SU-DHL-6 (cell line): ENCODE measurements around the gene SNRNP27.
A peak's percentile ranks its signal among the peaks of the same experiment; 100 is the strongest.

Experiments used
- H2AFZ ChIP-seq: fragments of 200-600 bp; sonication (generic); 2 replicates; pipeline ENCODE4 v1.6.1; 2014; ENCODE audit warnings: low read depth, mild to moderate bottlenecking, moderate library complexity, mixed read lengths, antibody characterized with exemption, low read length; ENCODE audit not compliant: severe bottlenecking
- H3F3A ChIP-seq: fragments of 200-600 bp; shearing (Covaris generic); 2 replicates; pipeline ENCODE4 v1.6.0; 2016; ENCODE audit warnings: antibody characterized with exemption, mild to moderate bottlenecking; ENCODE audit not compliant: insufficient read depth
- H3K27ac ChIP-seq: fragments of 200-600 bp; sonication (generic); 2 replicates; pipeline ENCODE4 v1.5.1; 2016; ENCODE audit warnings: low read depth, mild to moderate bottlenecking, low read length, moderate library complexity, mixed read lengths
- H3K27me3 ChIP-seq: fragments of 200-600 bp; sonication (generic), shearing (Covaris generic); 2 replicates; pipeline ENCODE4 v1.6.0; 2014; ENCODE audit warnings: mild to moderate bottlenecking, low read length
- H3K36me3 ChIP-seq: fragments of 200-600 bp; sonication (generic); 2 replicates; pipeline ENCODE4 v1.6.1; 2014; ENCODE audit warnings: mild to moderate bottlenecking, low read length, mixed read lengths
- H3K4me2 ChIP-seq: fragments of 300-600, 200-600 bp; shearing (Covaris generic), sonication (generic); 2 replicates; pipeline ENCODE4 v1.6.0; 2014; ENCODE audit warnings: low read length, low read depth, mild to moderate bottlenecking; ENCODE audit not compliant: poor library complexity, severe bottlenecking
- H3K4me3 ChIP-seq: fragments of 200-600 bp; sonication (generic); 2 replicates; pipeline ENCODE4 v1.5.1; 2014; ENCODE audit warnings: antibody characterized with exemption, low read length, mild to moderate bottlenecking, mixed read lengths; ENCODE audit not compliant: insufficient read depth, poor library complexity, severe bottlenecking
- H3K79me2 ChIP-seq: fragments of 200-600 bp; sonication (generic); 2 replicates; pipeline ENCODE4 v1.6.1; 2014; ENCODE audit warnings: mild to moderate bottlenecking, low read length, moderate library complexity; ENCODE audit not compliant: insufficient read depth
- H3K9ac ChIP-seq: fragments of 200-600 bp; sonication (generic); 2 replicates; pipeline ENCODE4 v1.7.0; 2014; ENCODE audit warnings: mild to moderate bottlenecking, low read length
- H3K9me2 ChIP-seq: fragments of 200-600 bp; sonication (generic); replicated peaks from 2 replicates; pipeline ENCODE4 v1.6.1; 2014; ENCODE audit warnings: low read length; ENCODE audit not compliant: insufficient read depth
- H3K9me3 ChIP-seq: fragments of 200-600 bp; sonication (generic); 2 replicates; pipeline ENCODE4 v1.6.1; 2014; ENCODE audit warnings: low read length, mixed read lengths; ENCODE audit not compliant: insufficient read depth
- H4K20me1 ChIP-seq: fragments of 200-600 bp; sonication (generic); 2 replicates; pipeline ENCODE4 v1.6.1; 2014; ENCODE audit warnings: low read depth, mild to moderate bottlenecking, antibody characterized with exemption, low read length, moderate library complexity, mixed read lengths
- EZH2phosphoT487 ChIP-seq: fragments of 200-600 bp; sonication (generic), shearing (Covaris generic); conservative IDR thresholded peaks from 2 replicates; pipeline ENCODE4 v1.6.1; 2018; ENCODE audit warnings: mild to moderate bottlenecking, antibody characterized with exemption, low read length, moderate library complexity, mixed read lengths
- TF ChIP-seq, protein P1 (sequence below): fragments of 200-600 bp; sonication (generic); IDR thresholded peaks from one replicate; pipeline ENCODE4 v1.5.1; 2017; ENCODE audit warnings: antibody characterized with exemption, mild to moderate bottlenecking, low read length, moderate library complexity; ENCODE audit not compliant: insufficient read depth, poor library complexity, severe bottlenecking

Gene SNRNP27

DNA sequence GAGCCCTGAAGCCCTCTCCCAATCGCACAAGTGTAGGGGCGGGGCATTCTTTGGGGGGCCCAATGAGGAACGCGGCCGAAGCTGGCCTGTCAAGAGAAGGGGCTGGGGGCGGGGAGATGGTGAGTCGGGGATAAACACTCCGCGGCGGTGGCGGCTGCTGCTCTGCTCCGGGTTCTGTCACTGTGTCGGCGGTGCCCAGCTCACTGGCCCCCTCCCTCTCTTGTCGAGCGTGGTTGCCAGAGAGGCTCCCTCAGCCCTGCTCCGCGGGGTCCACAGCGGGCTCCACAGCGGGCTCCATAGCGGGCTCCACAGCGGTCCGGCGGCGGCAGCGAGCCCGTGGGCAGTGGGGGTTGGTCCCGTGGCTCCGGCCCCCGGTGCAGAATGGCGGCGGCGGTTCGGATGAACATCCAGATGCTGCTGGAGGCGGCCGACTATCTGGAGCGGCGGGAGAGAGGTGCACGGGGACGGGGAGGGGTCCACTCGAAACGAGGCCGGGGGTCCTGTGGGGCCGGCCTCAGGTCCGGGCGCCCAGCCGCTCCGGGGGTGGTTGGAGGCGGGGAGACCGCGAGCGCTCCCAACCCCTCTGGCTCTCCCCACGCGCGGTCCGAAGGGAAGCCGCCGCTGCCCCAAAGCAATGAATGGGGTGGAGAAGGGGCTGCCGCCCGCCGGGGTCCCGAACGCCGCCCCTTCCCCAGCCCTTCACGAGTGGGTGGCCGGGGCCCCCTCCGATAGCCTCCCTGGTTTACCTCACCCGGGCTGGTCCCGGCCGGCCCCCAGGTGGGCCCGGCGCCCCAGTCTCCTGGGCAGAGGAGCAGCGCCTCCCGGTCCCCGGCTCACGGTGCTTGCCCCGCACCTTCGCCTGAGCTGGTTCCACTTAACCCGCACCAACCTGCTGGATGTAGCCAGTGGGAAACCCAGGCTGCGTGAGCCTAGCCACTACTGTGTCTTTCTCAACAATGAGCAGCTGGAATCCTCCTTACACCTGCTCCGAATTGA is 21.5 kb downstream of the SNRNP27 start, which contains the start of gene MXD1:
MXD1 (plus strand) TSS at position 160 of the 996 bp plus-strand sequence; CDS start at position 382, 222 bp downstream.
- H3F3A ChIP-seq = peaks cover 51% of the 10 kb centered on the region
- peak within 1 kb of the TSS; percentile 88 for H3K9ac ChIP-seq
- H3K27me3 ChIP-seq = no peaks in the 10 kb centered on the region
- TF ChIP-seq, protein P1, sequence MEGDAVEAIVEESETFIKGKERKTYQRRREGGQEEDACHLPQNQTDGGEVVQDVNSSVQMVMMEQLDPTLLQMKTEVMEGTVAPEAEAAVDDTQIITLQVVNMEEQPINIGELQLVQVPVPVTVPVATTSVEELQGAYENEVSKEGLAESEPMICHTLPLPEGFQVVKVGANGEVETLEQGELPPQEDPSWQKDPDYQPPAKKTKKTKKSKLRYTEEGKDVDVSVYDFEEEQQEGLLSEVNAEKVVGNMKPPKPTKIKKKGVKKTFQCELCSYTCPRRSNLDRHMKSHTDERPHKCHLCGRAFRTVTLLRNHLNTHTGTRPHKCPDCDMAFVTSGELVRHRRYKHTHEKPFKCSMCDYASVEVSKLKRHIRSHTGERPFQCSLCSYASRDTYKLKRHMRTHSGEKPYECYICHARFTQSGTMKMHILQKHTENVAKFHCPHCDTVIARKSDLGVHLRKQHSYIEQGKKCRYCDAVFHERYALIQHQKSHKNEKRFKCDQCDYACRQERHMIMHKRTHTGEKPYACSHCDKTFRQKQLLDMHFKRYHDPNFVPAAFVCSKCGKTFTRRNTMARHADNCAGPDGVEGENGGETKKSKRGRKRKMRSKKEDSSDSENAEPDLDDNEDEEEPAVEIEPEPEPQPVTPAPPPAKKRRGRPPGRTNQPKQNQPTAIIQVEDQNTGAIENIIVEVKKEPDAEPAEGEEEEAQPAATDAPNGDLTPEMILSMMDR = no peak
- no peak for TF ChIP-seq EZH2phosphoT487
- H3K4me3 ChIP-seq = peak within 1 kb of the TSS; percentile 85
- H3K9me2 ChIP-seq = no peaks in the 10 kb centered on the region
- peak within 1 kb of the TSS; percentile 52 for H2AFZ ChIP-seq
- H3K9me3 ChIP-seq = no peaks in the 10 kb centered on the region
- H3K79me2 ChIP-seq = no peaks in the 10 kb centered on the region
- H3K36me3 ChIP-seq = no peaks in the 10 kb centered on the region
- peak within 1 kb of the TSS; percentile 89 for H3K4me2 ChIP-seq
- H4K20me1 ChIP-seq = no peaks in the 10 kb centered on the region
- H3K27ac ChIP-seq = peak within 1 kb of the TSS; percentile 73

DNA sequence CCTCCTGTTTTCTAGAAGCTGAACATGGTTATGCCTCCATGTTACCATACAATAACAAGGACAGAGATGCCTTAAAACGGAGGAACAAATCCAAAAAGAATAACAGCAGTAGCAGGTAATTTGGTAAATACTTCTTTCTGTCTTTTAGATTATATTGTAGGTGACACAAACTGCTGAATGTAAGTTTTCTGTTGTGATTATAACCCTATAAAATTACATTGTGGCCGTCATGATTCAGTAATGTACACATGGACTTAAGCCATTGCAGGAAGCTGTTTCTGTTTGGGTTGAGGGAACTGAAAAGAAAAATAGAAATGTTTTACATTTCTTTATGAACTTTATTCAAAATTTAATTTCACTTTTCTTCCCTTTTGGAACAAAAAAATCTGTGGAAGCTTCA is 22.4 kb downstream of the SNRNP27 start:
- no peaks in the 10 kb centered on the region for H3K27me3 ChIP-seq
- no peak for TF ChIP-seq EZH2phosphoT487
- TF ChIP-seq, protein P1 = no peak
- no peak overlapping the region for H3K27ac ChIP-seq
- H3K9me2 ChIP-seq = no peaks in the 10 kb centered on the region
- no peak overlapping the region for H2AFZ ChIP-seq
- no peaks in the 10 kb centered on the region for H3K9me3 ChIP-seq
- H3F3A ChIP-seq = peaks cover 42% of the 10 kb centered on the region
- peak overlapping the region; percentile 85 for H3K4me3 ChIP-seq
- H3K79me2 ChIP-seq = no peaks in the 10 kb centered on the region
- no peaks in the 10 kb centered on the region for H3K36me3 ChIP-seq
- no peaks in the 10 kb centered on the region for H4K20me1 ChIP-seq
- peak overlapping the region; percentile 74 for H3K9ac ChIP-seq
- peak overlapping the region; percentile 89 for H3K4me2 ChIP-seq

DNA sequence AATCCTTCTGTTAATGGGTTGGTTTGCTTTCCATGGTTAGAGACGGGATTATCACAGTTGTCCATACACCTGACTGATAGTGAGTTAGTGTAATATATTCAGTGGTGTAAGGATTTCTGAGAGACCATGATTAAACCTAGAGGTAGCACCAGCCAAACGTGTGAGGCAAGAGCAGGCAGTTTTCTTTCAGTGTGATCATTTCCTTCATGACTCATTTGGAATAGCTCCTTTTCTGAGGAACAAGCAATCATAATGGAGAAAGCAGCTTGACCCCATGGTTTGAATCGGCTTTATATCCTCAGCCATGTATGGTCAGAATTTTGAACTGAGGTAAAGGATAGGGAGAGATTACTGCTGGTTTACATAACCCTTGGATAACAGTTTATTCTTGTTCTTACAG is 24.1 kb downstream of the SNRNP27 start:
- no peak overlapping the region for H3K27ac ChIP-seq
- H3K9ac ChIP-seq = no peak overlapping the region

More for the DNA sequence above, 24.1 kb downstream of the SNRNP27 start:
- no peaks in the 10 kb centered on the region for H3K79me2 ChIP-seq
- H3K4me2 ChIP-seq = peak overlapping the region; percentile 36
- H3K9me3 ChIP-seq = no peaks in the 10 kb centered on the region
- H3K36me3 ChIP-seq = no peaks in the 10 kb centered on the region; the same call in 1 of the 2 replicates
- no peaks in the 10 kb centered on the region for H4K20me1 ChIP-seq
- TF ChIP-seq, protein P1 = no peak
- TF ChIP-seq EZH2phosphoT487 = no peak
- H3K4me3 ChIP-seq = no peak overlapping the region
- H2AFZ ChIP-seq = no peak overlapping the region
- no peaks in the 10 kb centered on the region for H3K9me2 ChIP-seq
- H3K27me3 ChIP-seq = no peaks in the 10 kb centered on the region
- H3F3A ChIP-seq = peaks cover 25% of the 10 kb centered on the region
